Measurements from ENCODE around the gene HDHD5.

Gene HDHD5

DNA sequence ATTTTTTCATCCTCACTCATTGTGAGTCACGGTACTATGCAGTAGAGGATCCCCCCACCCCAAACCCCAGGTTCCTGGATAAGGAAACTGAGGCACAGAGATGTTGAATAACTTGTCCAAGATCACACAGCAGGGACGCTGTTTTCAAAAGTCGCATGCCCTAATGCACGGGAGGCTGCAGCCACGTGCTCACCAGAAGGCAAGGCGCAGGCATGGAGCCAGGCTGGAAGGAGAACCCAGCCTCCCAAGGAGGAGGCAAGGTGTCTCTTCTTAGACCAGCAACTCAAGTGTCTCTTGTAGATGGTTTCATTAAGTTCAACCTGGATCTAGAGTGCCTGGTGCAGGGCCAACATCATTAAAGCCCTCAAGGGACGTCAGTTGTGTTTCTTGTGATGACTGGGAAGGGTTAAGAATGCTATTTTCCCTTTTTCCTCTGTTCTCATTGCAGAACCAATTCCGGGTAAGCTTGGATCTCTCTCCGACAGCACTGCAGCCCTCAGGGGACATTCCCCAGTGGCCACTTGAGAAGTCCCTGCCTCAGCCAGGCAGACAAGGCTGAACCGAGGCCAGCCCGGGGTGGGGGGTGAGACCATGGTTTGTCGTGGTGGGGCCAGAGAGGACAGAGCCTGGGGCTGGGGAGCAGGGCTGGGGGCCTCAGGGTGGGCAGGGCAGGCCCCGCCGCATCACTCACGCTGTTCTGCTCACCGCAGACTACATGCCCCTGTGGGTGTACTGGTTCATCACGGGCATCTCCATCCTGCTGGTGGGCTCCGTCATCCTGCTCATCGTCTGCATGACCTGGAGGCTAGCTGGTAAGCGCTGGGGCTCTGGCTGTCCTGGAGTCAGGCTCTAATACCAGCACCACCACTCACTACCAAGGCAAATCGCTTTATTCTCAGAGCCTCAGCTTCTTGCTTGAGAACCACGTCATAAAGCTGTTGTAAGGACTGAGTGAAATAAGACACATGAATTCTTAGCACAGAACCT is 53.6 kb downstream of the HDHD5 start:
- no CpG with 5 or more reads among the region's 22 CpGs for WGBS, 2 donors (ENCODE audit: extremely low coverage in 2 of 2, insufficient read length in 2 of 2, insufficient replicate concordance in 1 of 2)

DNA sequence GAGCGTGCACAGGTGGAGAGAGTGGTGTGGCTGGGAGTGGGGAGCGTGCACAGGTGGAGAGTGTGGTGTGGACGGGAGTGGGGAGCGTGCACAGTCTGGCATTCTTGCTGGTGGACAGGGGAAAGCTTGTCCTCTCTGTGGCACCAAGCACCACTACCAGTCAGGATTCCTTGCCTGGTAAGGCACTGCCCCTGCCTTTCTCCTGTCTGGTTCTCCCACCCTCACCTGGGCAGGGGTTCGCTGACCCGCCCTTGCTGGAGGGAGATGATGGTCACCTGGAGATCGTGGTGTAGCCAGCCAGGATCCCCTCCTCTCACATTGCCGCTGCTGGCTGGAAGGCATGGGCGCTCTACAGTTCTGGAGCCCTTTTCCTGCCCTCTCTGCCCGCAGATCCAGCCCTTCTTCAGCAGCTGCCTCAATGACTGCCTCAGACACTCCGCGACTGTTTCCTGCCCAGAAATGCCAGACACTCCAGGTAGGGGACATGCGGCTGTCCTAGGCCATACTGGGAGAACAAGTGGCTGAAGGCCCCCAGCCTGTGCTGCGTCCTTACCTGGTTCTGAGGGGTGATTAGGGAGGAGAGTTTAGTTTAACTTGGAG is 54.6 kb downstream of the HDHD5 start:
- H2AFZ ChIP-seq (ENCODE audit: low read length): no peak overlapping the region
- H3K4me3 ChIP-seq (ENCODE audit: low read length in 2 of 2): no peak overlapping the region
- H3K9ac ChIP-seq (ENCODE audit: low read depth, low read length, poor library complexity): no peak overlapping the region
- no peaks in the 10 kb centered on the region for H3K4me1 ChIP-seq (ENCODE audit: control insufficient read depth in 2 of 2, insufficient read depth in 1 of 2, low read depth in 1 of 2, low read length in 2 of 2)
- no peak overlapping the region for H3K23ac ChIP-seq (ENCODE audit: low read depth, low read length, poor library complexity)
- no CpG with 5 or more reads among the region's 14 CpGs for WGBS, 2 donors (ENCODE audit: extremely low coverage in 2 of 2, insufficient read length in 2 of 2, insufficient replicate concordance in 1 of 2)
- H3K27me3 ChIP-seq (ENCODE audit: control insufficient read depth in 3 of 3, insufficient read depth in 3 of 3, low read depth in 1 of 3, low read length in 3 of 3): no peaks in the 10 kb centered on the region
- peaks cover 0 to 85% of the 10 kb centered on the region in 2 donors for H3K36me3 ChIP-seq (replicated peaks in 1 of 2; ENCODE audit: control insufficient read depth in 2 of 2, insufficient read depth in 2 of 2, low read length in 2 of 2)
- no peak overlapping the region for H2AK5ac ChIP-seq (ENCODE audit: low read depth, low read length)
- DNase-seq (ENCODE audit: low spot score): no peak
- no peak overlapping the region for H2BK5ac ChIP-seq (ENCODE audit: low read length)
- H3K4ac ChIP-seq (ENCODE audit: low read length): no peak overlapping the region
- H3K4me2 ChIP-seq (ENCODE audit: insufficient read depth, low read length, poor library complexity, severe bottlenecking): no peak overlapping the region
- H3K14ac ChIP-seq (ENCODE audit: low read length): no peak overlapping the region
- H2BK120ac ChIP-seq (ENCODE audit: low read depth, low read length): no peak overlapping the region
- no peak overlapping the region for H4K91ac ChIP-seq (ENCODE audit: low read depth, low read length, poor library complexity)
- H3K79me1 ChIP-seq (ENCODE audit: low read depth, low read length): no peaks in the 10 kb centered on the region
- no peak overlapping the region for H2BK12ac ChIP-seq (ENCODE audit: low read length)
- no peak overlapping the region for H4K8ac ChIP-seq (ENCODE audit: low read depth, low read length)
- H3K27ac ChIP-seq (replicated peaks; ENCODE audit: low read length): no peak overlapping the region
- H3K9me3 ChIP-seq (replicated peaks in 1 of 2; ENCODE audit: control insufficient read depth in 2 of 2, insufficient read depth in 1 of 2, low read depth in 1 of 2, low read length in 2 of 2): no peaks in the 10 kb centered on the region
- no peak overlapping the region for H2BK15ac ChIP-seq (ENCODE audit: low read length)
- H3K18ac ChIP-seq (ENCODE audit: low read length): no peak overlapping the region

More for the DNA sequence above, 53.6 kb downstream of the HDHD5 start:
- Histone ChIP-seq H3K18ac (ENCODE audit: low read length) (no peak overlapping the region), H3K4me1 (ENCODE audit: control insufficient read depth in 2 of 2, insufficient read depth in 1 of 2, low read depth in 1 of 2, low read length in 2 of 2) (no peaks in the 10 kb centered on the region), H3K9me3 (replicated peaks in 1 of 2; ENCODE audit: control insufficient read depth in 2 of 2, insufficient read depth in 1 of 2, low read depth in 1 of 2, low read length in 2 of 2) (no peaks in the 10 kb centered on the region), H4K91ac (ENCODE audit: low read depth, low read length, poor library complexity) (no peak overlapping the region), H2AK5ac (ENCODE audit: low read depth, low read length) (no peak overlapping the region), H3K23ac (ENCODE audit: low read depth, low read length, poor library complexity) (no peak overlapping the region), H3K36me3 (replicated peaks in 1 of 2; ENCODE audit: control insufficient read depth in 2 of 2, insufficient read depth in 2 of 2, low read length in 2 of 2) (peaks cover 0 to 80% of the 10 kb centered on the region in 2 donors), H3K9ac (ENCODE audit: low read depth, low read length, poor library complexity) (no peak overlapping the region), H4K8ac (ENCODE audit: low read depth, low read length) (no peak overlapping the region), H3K14ac (ENCODE audit: low read length) (no peak overlapping the region), H3K27me3 (ENCODE audit: control insufficient read depth in 3 of 3, insufficient read depth in 3 of 3, low read depth in 1 of 3, low read length in 3 of 3) (no peaks in the 10 kb centered on the region), H2AFZ (ENCODE audit: low read length) (no peak overlapping the region), H2BK120ac (ENCODE audit: low read depth, low read length) (no peak overlapping the region), H3K4me3 (ENCODE audit: low read length in 2 of 2) (no peak overlapping the region), H3K79me1 (ENCODE audit: low read depth, low read length) (no peaks in the 10 kb centered on the region), H2BK12ac (ENCODE audit: low read length) (no peak overlapping the region), H3K27ac (replicated peaks; ENCODE audit: low read length) (no peak overlapping the region), H3K4me2 (ENCODE audit: insufficient read depth, low read length, poor library complexity, severe bottlenecking) (no peak overlapping the region), H2BK5ac (ENCODE audit: low read length) (no peak overlapping the region), H3K4ac (ENCODE audit: low read length) (no peak overlapping the region), H2BK15ac (ENCODE audit: low read length) (no peak overlapping the region)
- DNase-seq (ENCODE audit: low spot score): no peak

DNA sequence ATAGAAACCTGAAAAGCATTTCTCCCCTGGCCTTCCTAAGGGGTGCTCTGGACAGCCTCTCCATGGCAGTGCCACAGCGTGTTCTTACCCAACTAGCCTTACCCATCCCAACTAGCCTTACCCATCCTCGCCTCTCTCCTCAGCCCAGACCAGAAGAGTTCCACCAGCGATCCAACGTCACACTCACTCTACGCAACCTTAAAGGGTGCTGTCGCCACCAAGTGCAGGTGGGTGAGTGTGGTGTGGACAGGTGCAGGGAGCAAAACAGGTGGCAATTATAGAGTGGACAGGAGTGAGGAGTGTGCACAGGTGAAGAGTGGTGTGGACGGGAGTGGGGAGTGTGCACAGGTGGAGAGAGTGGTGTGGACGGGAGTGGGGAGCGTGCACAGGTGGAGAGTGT is 55.7 kb downstream of the HDHD5 start:
- Histone ChIP-seq H3K18ac (ENCODE audit: low read length) (no peak overlapping the region), H2AFZ (ENCODE audit: low read length) (no peak overlapping the region)
- WGBS, 2 donors (ENCODE audit: extremely low coverage in 2 of 2, insufficient read length in 2 of 2, insufficient replicate concordance in 1 of 2): no CpG with 5 or more reads among the region's 9 CpGs

DNA sequence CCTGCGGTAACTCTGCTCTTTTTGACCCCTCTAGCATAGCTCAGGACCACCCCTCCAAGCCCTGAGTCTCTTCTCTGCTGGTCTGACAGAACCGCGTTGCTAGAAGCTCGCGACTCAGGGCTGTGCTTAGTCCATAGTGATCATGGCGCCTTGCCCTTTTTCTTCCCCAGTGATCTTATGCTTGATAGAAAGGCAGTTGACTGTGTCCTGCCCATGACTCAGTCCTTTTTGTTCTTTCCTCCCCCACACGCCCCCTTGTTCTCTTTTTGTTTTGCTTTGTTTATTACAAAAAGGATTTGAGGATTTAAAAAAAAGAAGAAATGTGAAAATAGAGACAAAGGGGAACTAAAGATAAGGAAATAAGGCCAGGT is 56.8 kb downstream of the HDHD5 start:
- Histone ChIP-seq H2BK5ac (ENCODE audit: low read length) (no peak overlapping the region), H3K14ac (ENCODE audit: low read length) (no peak overlapping the region), H2BK12ac (ENCODE audit: low read length) (no peak overlapping the region), H3K4me3 (ENCODE audit: low read length in 2 of 2) (no peak overlapping the region), H3K23ac (ENCODE audit: low read depth, low read length, poor library complexity) (no peak overlapping the region), H3K79me1 (ENCODE audit: low read depth, low read length) (no peaks in the 10 kb centered on the region), H2AK5ac (ENCODE audit: low read depth, low read length) (no peak overlapping the region), H3K18ac (ENCODE audit: low read length) (no peak overlapping the region), H3K4me2 (ENCODE audit: insufficient read depth, low read length, poor library complexity, severe bottlenecking) (no peak overlapping the region), H3K27me3 (ENCODE audit: control insufficient read depth in 3 of 3, insufficient read depth in 3 of 3, low read depth in 1 of 3, low read length in 3 of 3) (no peaks in the 10 kb centered on the region), H3K9ac (ENCODE audit: low read depth, low read length, poor library complexity) (no peak overlapping the region), H3K36me3 (replicated peaks in 1 of 2; ENCODE audit: control insufficient read depth in 2 of 2, insufficient read depth in 2 of 2, low read length in 2 of 2) (peaks cover 0 to 86% of the 10 kb centered on the region in 2 donors), H2AFZ (ENCODE audit: low read length) (no peak overlapping the region), H3K9me3 (replicated peaks in 1 of 2; ENCODE audit: control insufficient read depth in 2 of 2, insufficient read depth in 1 of 2, low read depth in 1 of 2, low read length in 2 of 2) (no peaks in the 10 kb centered on the region), H3K4ac (ENCODE audit: low read length) (no peak overlapping the region), H3K27ac (replicated peaks; ENCODE audit: low read length) (no peak overlapping the region), H4K8ac (ENCODE audit: low read depth, low read length) (no peak overlapping the region), H4K91ac (ENCODE audit: low read depth, low read length, poor library complexity) (no peak overlapping the region), H2BK120ac (ENCODE audit: low read depth, low read length) (no peak overlapping the region), H2BK15ac (ENCODE audit: low read length) (no peak overlapping the region), H3K4me1 (ENCODE audit: control insufficient read depth in 2 of 2, insufficient read depth in 1 of 2, low read depth in 1 of 2, low read length in 2 of 2) (no peaks in the 10 kb centered on the region)
- no CpG with 5 or more reads among the region's 7 CpGs for WGBS, 2 donors (ENCODE audit: extremely low coverage in 2 of 2, insufficient read length in 2 of 2, insufficient replicate concordance in 1 of 2)
- DNase-seq (ENCODE audit: low spot score): no peak

More for the DNA sequence above, 55.7 kb downstream of the HDHD5 start:
- Histone ChIP-seq H3K27me3 (ENCODE audit: control insufficient read depth in 3 of 3, insufficient read depth in 3 of 3, low read depth in 1 of 3, low read length in 3 of 3) (no peaks in the 10 kb centered on the region), H2BK15ac (ENCODE audit: low read length) (no peak overlapping the region), H2BK5ac (ENCODE audit: low read length) (no peak overlapping the region), H3K23ac (ENCODE audit: low read depth, low read length, poor library complexity) (peak overlapping the region; percentile 1), H3K9me3 (replicated peaks in 1 of 2; ENCODE audit: control insufficient read depth in 2 of 2, insufficient read depth in 1 of 2, low read depth in 1 of 2, low read length in 2 of 2) (no peaks in the 10 kb centered on the region), H3K4me1 (ENCODE audit: control insufficient read depth in 2 of 2, insufficient read depth in 1 of 2, low read depth in 1 of 2, low read length in 2 of 2) (no peaks in the 10 kb centered on the region), H2AK5ac (ENCODE audit: low read depth, low read length) (no peak overlapping the region), H3K14ac (ENCODE audit: low read length) (no peak overlapping the region), H3K4me2 (ENCODE audit: insufficient read depth, low read length, poor library complexity, severe bottlenecking) (no peak overlapping the region), H2BK12ac (ENCODE audit: low read length) (no peak overlapping the region), H4K91ac (ENCODE audit: low read depth, low read length, poor library complexity) (no peak overlapping the region), H3K9ac (ENCODE audit: low read depth, low read length, poor library complexity) (no peak overlapping the region), H3K79me1 (ENCODE audit: low read depth, low read length) (no peaks in the 10 kb centered on the region), H3K4ac (ENCODE audit: low read length) (no peak overlapping the region), H3K4me3 (ENCODE audit: low read length in 2 of 2) (no peak overlapping the region), H3K27ac (replicated peaks; ENCODE audit: low read length) (no peak overlapping the region), H3K36me3 (replicated peaks in 1 of 2; ENCODE audit: control insufficient read depth in 2 of 2, insufficient read depth in 2 of 2, low read length in 2 of 2) (peaks cover 0 to 89% of the 10 kb centered on the region in 2 donors), H4K8ac (ENCODE audit: low read depth, low read length) (no peak overlapping the region), H2BK120ac (ENCODE audit: low read depth, low read length) (no peak overlapping the region)
- DNase-seq (ENCODE audit: low spot score): no peak

Measured in neuronal stem cell (in vitro differentiated cells).